ENCODE measurements around the gene OR8G5.
"Not testable (repeated sequence)": the region's sequence is repeated elsewhere in the genome, so short reads cannot be mapped to it uniquely, and the experiment has no call there.

The OR8G5 gene, protein sequence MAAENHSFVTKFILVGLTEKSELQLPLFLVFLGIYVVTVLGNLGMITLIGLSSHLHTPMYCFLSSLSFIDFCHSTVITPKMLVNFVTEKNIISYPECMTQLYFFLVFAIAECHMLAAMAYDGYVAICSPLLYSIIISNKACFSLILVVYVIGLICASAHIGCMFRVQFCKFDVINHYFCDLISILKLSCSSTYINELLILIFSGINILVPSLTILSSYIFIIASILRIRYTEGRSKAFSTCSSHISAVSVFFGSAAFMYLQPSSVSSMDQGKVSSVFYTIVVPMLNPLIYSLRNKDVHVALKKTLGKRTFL

GRCh38 chr11:124256076-124256475 lies at the start of gene OR8G5:
TSS of gene OR8G5 (plus strand) at chr11:124256376. CDS start at chr11:124264932, 8,556 bp downstream.
- no peak for DNase-seq (ENCODE audit: low read depth, low spot score)

GRCh38 chr11:124207102-124207792 lies 48.9 kb upstream of the OR8G5 start:
- no peak for DNase-seq (ENCODE audit: low read depth, low spot score)

DNA sequence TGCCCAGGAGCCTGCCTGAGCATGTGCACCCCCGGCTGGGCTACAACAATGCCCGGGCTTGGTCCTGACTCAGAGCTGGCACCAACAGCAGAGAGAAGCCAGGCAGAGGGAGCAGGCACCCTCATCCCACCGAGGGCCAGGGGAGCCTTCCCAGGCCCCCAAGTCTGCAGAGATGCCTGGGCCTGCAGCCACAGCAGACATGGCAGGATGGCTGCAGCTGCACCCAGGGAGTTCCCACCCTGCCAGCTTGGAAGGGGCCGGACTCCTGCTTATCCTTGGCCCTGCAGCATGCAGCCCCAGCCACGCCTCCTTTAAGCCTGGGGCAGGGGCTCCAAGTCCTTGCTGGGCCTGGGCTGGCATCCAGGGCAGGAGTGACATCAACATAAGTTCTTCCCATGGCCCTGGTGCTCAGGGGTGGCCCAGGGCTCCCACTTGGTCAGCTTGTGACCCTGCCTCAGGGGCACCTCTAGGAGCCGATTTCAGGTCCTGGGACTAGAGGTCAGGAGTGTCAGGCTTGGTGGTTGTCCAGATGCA lies 46.3 kb upstream of the OR8G5 start:
- no peak for DNase-seq (ENCODE audit: low read depth, low spot score)

DNA sequence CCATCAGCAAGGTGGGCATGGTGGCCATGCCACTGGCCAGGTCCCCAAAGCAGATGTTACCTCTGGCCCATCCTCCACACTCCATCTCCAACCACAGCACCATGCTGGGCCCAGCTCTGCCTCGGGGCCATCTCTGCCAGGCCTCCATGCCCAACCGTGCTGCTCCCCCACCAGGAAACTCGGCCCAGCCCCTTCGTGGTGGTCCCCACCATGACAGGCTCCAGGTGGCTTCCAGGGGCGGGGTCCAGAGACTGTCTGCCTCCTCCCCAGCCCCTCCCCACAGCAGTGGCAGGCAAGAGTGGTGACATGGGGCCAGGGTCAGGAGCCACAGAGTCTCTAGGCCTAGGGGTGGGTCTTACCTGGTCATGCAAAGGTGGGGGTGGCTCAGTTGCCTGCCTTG lies 45.8 kb upstream of the OR8G5 start:
- no peak for DNase-seq (ENCODE audit: low read depth, low spot score)

DNA sequence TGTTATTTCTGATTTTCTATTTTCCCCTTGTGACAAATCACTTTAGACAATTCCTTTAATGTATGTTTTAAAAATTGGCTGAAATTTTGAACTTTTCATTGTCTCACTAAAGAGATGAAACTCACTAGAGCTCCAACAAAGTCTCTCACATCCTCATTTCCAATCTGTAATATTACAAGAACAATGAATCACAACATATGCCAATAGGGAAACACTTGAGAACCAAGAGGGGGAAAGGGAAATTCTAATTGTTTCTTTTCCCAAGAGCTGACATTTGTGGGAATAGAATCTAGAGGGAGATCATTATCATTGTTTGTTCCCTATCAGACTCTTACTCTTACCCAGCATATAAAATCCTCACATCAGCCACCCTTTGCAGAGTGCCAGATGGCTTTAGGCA lies 44.9 kb upstream of the OR8G5 start:
- no peak for DNase-seq (ENCODE audit: low read depth, low spot score)

DNA sequence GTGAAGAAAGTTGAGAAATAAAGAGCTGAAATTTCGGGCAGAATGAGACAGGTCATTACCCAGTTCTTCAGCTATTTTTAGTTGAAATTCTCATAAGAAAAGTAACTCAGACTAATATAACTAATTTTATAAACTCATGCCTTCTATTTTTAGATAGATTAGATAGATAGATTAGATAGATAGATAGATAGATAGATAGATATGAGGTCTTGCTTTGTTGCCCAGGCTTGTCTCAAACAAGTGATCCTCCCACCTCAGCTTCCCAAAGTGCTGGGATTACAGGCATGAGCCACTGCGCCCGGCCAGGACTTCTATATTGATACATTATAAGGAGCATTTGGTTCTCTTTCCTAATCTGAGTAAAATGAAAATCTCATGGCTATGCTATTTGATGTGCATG lies 42.1 kb upstream of the OR8G5 start:
- DNase-seq (ENCODE audit: low read depth, low spot score): no peak

DNA sequence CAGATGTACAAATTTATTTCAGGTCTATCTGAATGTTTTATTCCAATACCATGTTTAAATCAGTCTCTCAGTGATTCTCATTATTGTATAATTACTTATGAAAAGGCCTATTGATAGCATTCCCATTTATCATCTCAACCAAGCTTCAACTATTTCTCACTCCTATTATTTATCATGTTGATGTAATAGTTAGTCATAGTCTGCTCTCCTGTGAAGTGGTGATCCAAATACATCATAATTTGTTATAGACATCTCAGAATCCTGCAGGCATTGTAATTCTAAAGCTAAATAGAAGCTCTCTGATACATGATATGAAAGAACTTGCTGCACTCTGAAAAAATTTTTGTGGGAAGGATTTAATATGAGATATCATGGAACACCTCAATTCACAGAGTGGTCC lies 37.0 kb upstream of the OR8G5 start:
- no peak for DNase-seq (ENCODE audit: low read depth, low spot score)

- DNase-seq (ENCODE audit: low read depth, low spot score): no peak
Observed at GRCh38 chr11:124222407-124222806, 33.8 kb upstream of the OR8G5 start.

DNA sequence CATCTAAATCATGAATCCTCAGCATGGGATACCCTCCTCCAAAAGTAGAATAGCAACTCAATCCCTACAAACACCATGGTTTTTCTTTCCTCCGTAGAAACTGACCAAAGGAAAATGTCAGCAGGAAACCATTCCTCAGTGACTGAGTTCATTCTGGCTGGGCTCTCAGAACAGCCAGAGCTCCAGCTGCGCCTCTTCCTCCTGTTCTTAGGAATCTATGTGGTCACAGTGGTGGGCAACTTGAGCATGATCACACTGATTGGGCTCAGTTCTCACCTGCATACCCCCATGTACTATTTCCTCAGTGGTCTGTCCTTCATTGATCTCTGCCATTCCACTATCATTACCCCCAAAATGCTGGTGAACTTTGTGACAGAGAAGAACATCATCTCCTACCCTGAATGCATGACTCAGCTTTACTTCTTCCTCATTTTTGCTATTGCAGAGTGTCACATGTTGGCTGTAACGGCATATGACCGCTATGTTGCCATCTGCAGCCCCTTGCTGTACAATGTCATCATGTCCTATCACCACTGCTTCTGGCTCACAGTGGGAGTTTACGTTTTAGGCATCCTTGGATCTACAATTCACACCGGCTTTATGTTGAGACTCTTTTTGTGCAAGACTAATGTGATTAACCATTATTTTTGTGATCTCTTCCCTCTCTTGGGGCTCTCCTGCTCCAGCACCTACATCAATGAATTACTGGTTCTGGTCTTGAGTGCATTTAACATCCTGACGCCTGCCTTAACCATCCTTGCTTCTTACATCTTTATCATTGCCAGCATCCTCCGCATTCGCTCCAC lies 31.4 kb upstream of the OR8G5 start:
- not testable (repeated sequence) for DNase-seq (ENCODE audit: low read depth, low spot score)

DNA sequence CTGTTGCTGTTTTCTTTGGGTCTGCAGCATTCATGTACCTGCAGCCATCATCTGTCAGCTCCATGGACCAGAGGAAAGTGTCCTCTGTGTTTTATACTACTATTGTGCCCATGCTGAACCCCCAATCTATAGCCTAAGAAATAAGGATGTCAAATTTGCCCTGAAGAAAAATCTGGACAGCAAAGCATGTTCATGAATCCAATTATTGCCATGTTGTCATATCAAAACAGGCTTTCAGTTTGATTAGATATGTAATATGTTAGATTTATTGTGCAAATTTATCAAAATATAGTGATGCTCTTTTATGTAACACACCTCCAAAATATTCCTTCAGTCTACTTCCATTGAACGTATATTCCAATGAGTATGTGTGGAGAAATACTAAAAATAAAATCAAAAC lies 30.7 kb upstream of the OR8G5 start:
- no peak for DNase-seq (ENCODE audit: low read depth, low spot score)

GRCh38 chr11:124233376-124233775 lies 22.8 kb upstream of the OR8G5 start:
- DNase-seq (ENCODE audit: low read depth, low spot score): no peak

GRCh38 chr11:124238512-124238911 lies 17.7 kb upstream of the OR8G5 start:
- DNase-seq (ENCODE audit: low read depth, low spot score): no peak

DNA sequence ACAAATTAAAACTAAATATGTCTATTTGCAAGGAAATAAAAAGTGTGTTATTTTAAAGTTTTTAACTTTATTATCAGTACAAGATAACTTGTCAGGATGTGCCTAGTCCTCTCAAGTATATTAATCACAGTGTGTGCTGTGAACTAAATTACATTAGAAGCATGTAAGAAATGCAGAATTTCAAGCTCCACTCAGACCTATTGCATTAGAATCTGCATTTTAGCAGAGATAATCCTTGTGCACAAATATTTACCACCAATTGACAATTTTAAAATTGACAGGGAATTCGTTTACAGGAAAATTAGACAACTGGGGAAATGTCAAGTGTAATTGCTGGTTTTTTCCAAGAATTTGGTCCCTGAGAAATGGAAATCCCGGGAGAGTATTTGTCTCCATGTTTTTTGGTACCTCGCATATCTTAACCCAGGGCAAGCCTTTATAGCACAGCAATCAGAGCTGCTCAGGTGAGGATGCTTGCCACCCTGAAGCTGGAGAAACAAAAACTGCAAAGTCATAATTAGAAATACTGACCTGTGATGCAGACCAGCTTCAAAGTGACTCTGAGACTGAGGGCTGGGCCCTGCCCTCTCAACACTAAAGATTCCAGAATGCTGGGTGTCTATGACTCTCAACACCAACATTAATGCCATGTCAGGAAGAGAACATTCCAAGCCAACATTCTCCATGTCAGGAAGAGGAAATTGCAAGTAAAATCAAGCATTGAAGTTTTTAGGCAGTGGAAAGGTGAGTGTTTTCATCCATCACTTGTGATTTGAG lies 15.4 kb upstream of the OR8G5 start, which contains the start of gene OR8G1:
Gene OR8G1, plus strand, starts transcription at position 475 of the 777 bp plus-strand sequence. CDS start 8,581 bp downstream, outside the sequence.
- no peak for DNase-seq (ENCODE audit: low read depth, low spot score)

DNA sequence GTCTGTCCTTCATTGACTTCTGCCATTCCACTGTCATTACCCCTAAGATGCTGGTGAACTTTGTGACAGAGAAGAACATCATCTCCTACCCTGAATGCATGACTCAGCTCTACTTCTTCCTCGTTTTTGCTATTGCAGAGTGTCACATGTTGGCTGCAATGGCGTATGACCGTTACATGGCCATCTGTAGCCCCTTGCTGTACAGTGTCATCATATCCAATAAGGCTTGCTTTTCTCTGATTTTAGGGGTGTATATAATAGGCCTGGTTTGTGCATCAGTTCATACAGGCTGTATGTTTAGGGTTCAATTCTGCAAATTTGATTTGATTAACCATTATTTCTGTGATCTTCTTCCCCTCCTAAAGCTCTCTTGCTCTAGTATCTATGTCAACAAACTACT lies 6.3 kb upstream of the OR8G5 start:
- not testable (repeated sequence) for DNase-seq (ENCODE audit: low read depth, low spot score)

DNA sequence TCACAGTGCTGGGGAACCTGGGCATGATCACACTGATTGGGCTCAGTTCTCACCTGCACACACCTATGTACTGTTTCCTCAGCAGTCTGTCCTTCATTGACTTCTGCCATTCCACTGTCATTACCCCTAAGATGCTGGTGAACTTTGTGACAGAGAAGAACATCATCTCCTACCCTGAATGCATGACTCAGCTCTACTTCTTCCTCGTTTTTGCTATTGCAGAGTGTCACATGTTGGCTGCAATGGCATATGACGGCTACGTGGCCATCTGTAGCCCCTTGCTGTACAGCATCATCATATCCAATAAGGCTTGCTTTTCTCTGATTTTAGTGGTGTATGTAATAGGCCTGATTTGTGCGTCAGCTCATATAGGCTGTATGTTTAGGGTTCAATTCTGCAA lies 8.9 kb downstream of the OR8G5 start:
- not testable (repeated sequence) for DNase-seq (ENCODE audit: low read depth, low spot score)

DNA sequence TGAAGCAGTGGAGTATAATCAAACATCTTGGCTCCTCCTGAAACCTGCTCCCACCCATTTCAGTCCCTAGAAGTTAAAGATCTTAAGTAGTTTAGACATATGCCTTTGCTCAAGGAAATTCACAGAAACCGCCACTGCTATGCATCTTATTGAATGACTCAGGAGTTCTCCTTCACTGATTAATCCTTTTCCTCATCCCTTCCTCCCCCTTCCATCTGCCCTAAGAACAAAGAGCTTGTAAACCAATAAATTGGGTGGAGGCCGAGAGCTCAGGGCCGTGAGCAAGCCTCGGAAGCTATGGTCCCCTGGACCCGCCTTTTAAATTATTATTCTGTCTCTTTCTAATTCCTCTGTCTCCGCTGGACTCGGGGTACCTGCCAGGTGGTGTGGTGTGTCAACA lies 14.7 kb downstream of the OR8G5 start:
- not testable (repeated sequence) for DNase-seq (ENCODE audit: low read depth, low spot score)

DNA sequence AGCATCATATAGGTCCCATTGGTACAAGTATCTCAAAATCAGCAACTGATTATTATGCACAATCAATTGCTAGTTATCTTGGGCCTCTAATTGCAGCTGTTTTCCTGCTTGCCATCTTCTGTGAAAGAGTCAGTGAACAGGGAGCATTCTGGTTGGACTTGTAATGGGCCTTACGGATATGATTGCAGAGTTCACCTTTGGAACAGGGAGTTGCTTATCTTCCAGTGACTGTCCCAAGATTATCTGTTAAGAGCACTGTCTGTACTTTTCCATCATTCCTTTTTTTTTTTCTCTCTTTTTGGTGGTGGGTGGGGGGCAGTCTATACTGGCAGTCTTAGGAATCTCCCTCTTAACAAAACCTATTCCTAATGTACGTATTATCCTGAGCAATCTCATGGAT lies 17.8 kb downstream of the OR8G5 start:
- no peak for DNase-seq (ENCODE audit: low read depth, low spot score)

- DNase-seq (ENCODE audit: low read depth, low spot score): no peak
Observed at GRCh38 chr11:124276081-124276480, 19.9 kb downstream of the OR8G5 start.

DNA sequence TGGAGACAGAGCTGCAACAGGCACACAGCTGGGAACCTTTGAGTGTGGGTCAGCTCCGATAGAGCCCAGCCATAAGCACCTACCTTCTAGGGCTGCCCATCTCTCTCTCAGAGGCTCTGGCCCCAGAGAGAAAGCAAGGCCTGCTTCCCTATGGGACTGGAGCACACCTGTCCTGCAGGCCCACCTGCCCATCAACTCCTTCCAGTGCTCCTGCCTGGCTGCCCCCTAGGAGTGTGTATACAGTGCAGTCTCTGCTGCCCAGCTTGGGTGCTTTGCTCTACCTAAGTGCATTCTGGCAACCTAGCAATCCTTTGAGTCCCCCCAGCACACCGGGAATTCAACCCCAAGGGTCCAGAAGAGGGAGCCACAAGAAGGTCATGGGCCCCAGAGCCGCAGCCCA lies 21.0 kb downstream of the OR8G5 start:
- DNase-seq (ENCODE audit: low read depth, low spot score): no peak

- no peak for DNase-seq (ENCODE audit: low read depth, low spot score)
Observed at GRCh38 chr11:124277804-124278203, 21.6 kb downstream of the OR8G5 start.

GRCh38 chr11:124278261-124278660 lies 22.1 kb downstream of the OR8G5 start:
- DNase-seq (ENCODE audit: low read depth, low spot score): no peak

Measured in brain pericyte (primary cell).